IMR-90 (cell line): ENCODE measurements around the gene ZNF213. TPM values are rescaled to one million over a fixed set of nuclear protein-coding genes. Genes with fewer than 3 reads are reported as not detected.

Experiments
- ATAC-seq: fragments of 200-7000 bp; cut with Tn5 transposase; 2 replicates; pipeline ENCODE4 v1.9.1; 2020; ENCODE audit warnings: low read depth, mild to moderate bottlenecking, moderate library complexity
- BruUV-seq: library from RNA; stranded (reverse); fragments of 400-500 nt; replicated peaks from 2 replicates; lab custom pipeline; 2021; lab: Mats Ljungman, UMichigan
- CTCF ChIA-PET: fragments of 300-600 bp; formaldehyde crosslinking; extraction: SDS; loops from one replicate; lab custom pipeline; 2021; ENCODE audit warnings: antibody characterized with exemption; lab: Yijun Ruan, JAX
- POLR2A ChIA-PET: fragments of 300-600 bp; sonication (Branson Sonifier 250); formaldehyde crosslinking; loops from one replicate; lab custom pipeline; 2022; ENCODE audit warnings: antibody characterized with exemption; ENCODE audit not compliant: unreplicated experiment; lab: Charles Lee
- DNase-seq: peaks from one replicate; pipeline ENCODE4 v3.0.0; 2013
- H2AFZ ChIP-seq: replicated peaks from 2 replicates; pipeline ENCODE3; 2013; ENCODE audit warnings: low read length, mild to moderate bottlenecking; ENCODE audit not compliant: poor library complexity
- H2AK5ac ChIP-seq: 2 replicates; pipeline ENCODE4 v1.6.1; 2013; ENCODE audit warnings: low read depth, low read length, inconsistent platforms
- H2AK9ac ChIP-seq: replicated peaks from 2 replicates; pipeline ENCODE3; 2013; ENCODE audit warnings: mild to moderate bottlenecking, low read depth, low read length, moderate library complexity; ENCODE audit not compliant: poor library complexity
- H2BK120ac ChIP-seq: 2 replicates; pipeline ENCODE4 v1.6.1; 2013; ENCODE audit warnings: low read depth, low read length, inconsistent platforms
- H2BK15ac ChIP-seq: 3 replicates; pipeline ENCODE4 v1.6.1; 2013; ENCODE audit warnings: low read depth, low read length, inconsistent platforms
- H2BK20ac ChIP-seq: 2 replicates; pipeline ENCODE4 v1.6.1; 2013; ENCODE audit warnings: low read depth, mild to moderate bottlenecking, inconsistent platforms, low read length, moderate library complexity
- H2BK5ac ChIP-seq: 2 replicates; pipeline ENCODE4 v1.6.1; 2013; ENCODE audit warnings: mild to moderate bottlenecking, low read depth, low read length, inconsistent platforms; ENCODE audit not compliant: poor library complexity, severe bottlenecking
- H3K14ac ChIP-seq: replicated peaks from 2 replicates; pipeline ENCODE4 v1.6.1; 2013; ENCODE audit warnings: low read depth, low read length, inconsistent platforms
- H3K18ac ChIP-seq: 2 replicates; pipeline ENCODE4 v1.6.1; 2013; ENCODE audit warnings: low read depth, low read length, control low read depth
- H3K23ac ChIP-seq: 2 replicates; pipeline ENCODE4 v1.6.1; 2013; ENCODE audit warnings: low read depth, low read length, inconsistent platforms
- H3K27ac ChIP-seq: 2 replicates; pipeline ENCODE4 v1.5.1; 2013; ENCODE audit warnings: mild to moderate bottlenecking, control low read depth, low read length; ENCODE audit not compliant: insufficient read depth
- H3K27me3 ChIP-seq: 2 replicates; pipeline ENCODE4 v1.6.1; 2013; ENCODE audit warnings: low read length; ENCODE audit not compliant: control insufficient read depth, insufficient read depth
- H3K36me3 ChIP-seq: 2 replicates; pipeline ENCODE4 v1.6.1; 2013; ENCODE audit warnings: low read length, mixed read lengths; ENCODE audit not compliant: control insufficient read depth, insufficient read depth
- H3K4ac ChIP-seq: 2 replicates; pipeline ENCODE4 v1.6.1; 2013; ENCODE audit warnings: low read depth, low read length, inconsistent platforms
- H3K4me1 ChIP-seq: 2 replicates; pipeline ENCODE4 v1.6.1; 2013; ENCODE audit warnings: low read length, mixed read lengths; ENCODE audit not compliant: control insufficient read depth, insufficient read depth
- H3K4me2 ChIP-seq: 2 replicates; pipeline ENCODE4 v1.6.1; 2013; ENCODE audit warnings: low read depth, mild to moderate bottlenecking, control low read depth, low read length, moderate library complexity
- H3K4me3 ChIP-seq: 2 replicates; pipeline ENCODE4 v1.5.1; 2013; ENCODE audit warnings: low read depth, mild to moderate bottlenecking, control low read depth, low read length, moderate library complexity; ENCODE audit not compliant: insufficient read depth
- H3K56ac ChIP-seq: 2 replicates; pipeline ENCODE4 v1.6.1; 2013; ENCODE audit warnings: low read length, inconsistent platforms; ENCODE audit not compliant: insufficient read depth; ENCODE audit errors: extremely low read depth
- H3K79me1 ChIP-seq, 2 experiments: 2 replicates each; pipeline ENCODE4 v1.6.1; 2013; ENCODE audit warnings: low read length in 2 of 2, inconsistent platforms in 1 of 2, low read depth in 1 of 2
- H3K9ac ChIP-seq: 2 replicates; pipeline ENCODE4 v1.6.1; 2013; ENCODE audit warnings: low read depth, low read length, control low read depth
- H3K9me1 ChIP-seq: 2 replicates; pipeline ENCODE4 v1.6.1; 2013; ENCODE audit warnings: low read length, inconsistent platforms; ENCODE audit not compliant: insufficient read depth
- H3K9me3 ChIP-seq: 2 replicates; pipeline ENCODE4 v1.6.1; 2013; ENCODE audit warnings: low read length; ENCODE audit not compliant: control insufficient read depth, insufficient read depth
- H4K20me1 ChIP-seq: 2 replicates; pipeline ENCODE4 v1.6.1; 2013; ENCODE audit warnings: low read length, inconsistent platforms; ENCODE audit not compliant: insufficient read depth
- H4K5ac ChIP-seq: 2 replicates; pipeline ENCODE4 v1.6.1; 2013; ENCODE audit warnings: mild to moderate bottlenecking, low read depth, low read length, control low read depth
- H4K8ac ChIP-seq, 2 experiments: 2 replicates each; pipeline ENCODE4 v1.6.1; 2013; ENCODE audit warnings: low read depth in 2 of 2, low read length in 2 of 2, control low read depth in 1 of 2, inconsistent platforms in 1 of 2
- H4K91ac ChIP-seq: 2 replicates; pipeline ENCODE4 v1.6.1; 2013; ENCODE audit warnings: low read depth, low read length, inconsistent platforms; ENCODE audit not compliant: insufficient read depth
- CEBPB ChIP-seq: IDR thresholded peaks from 2 replicates; pipeline ENCODE4 v1.6.1; 2012; ENCODE audit warnings: low read depth, low read length, improper control_type of control experiment
- CHD1 ChIP-seq: IDR thresholded peaks from 2 replicates; pipeline ENCODE4 v1.6.1; 2012; ENCODE audit warnings: low read depth, low read length, improper control_type of control experiment
- FOS ChIP-seq: fragments of 150-350 bp; IDR thresholded peaks from 2 replicates; pipeline ENCODE4 v1.6.1; 2016; ENCODE audit warnings: low read depth, low read length
- MAFK ChIP-seq: IDR thresholded peaks from 2 replicates; pipeline ENCODE4 v1.6.1; 2012; ENCODE audit warnings: low read depth, low read length, improper control_type of control experiment
- MAZ ChIP-seq: IDR thresholded peaks from 2 replicates; pipeline ENCODE4 v1.6.1; 2012; ENCODE audit warnings: low read depth, mild to moderate bottlenecking, low read length, improper control_type of control experiment, moderate library complexity, borderline replicate concordance
- MXI1 ChIP-seq: IDR thresholded peaks from 2 replicates; pipeline ENCODE4 v1.6.1; 2012; ENCODE audit warnings: low read depth, mild to moderate bottlenecking, low read length, moderate library complexity, borderline replicate concordance
- POLR2A ChIP-seq: IDR thresholded peaks from 2 replicates; pipeline ENCODE4 v1.6.1; 2012; ENCODE audit warnings: mild to moderate bottlenecking, low read depth, low read length
- RCOR1 ChIP-seq: IDR thresholded peaks from 2 replicates; pipeline ENCODE4 v1.6.1; 2012; ENCODE audit warnings: mild to moderate bottlenecking, low read length, improper control_type of control experiment; ENCODE audit not compliant: insufficient replicate concordance
- WGBS, 2 experiments: methylation state at CpG; one replicate each; pipeline versions ENCODE4 v1.1.5 to v1.1.7; 2013; ENCODE audit warnings: missing lambda C conversion rate in 2 of 2; ENCODE audit not compliant: insufficient read length in 1 of 2; ENCODE audit errors: extremely low coverage in 2 of 2; 5-methylcytosine and 5-hydroxymethylcytosine counted together
- dilution Hi-C: fragments of 300-500 bp; cut with HindIII; formaldehyde crosslinking; loops from one replicate; pipeline ENCODE4 v1.14.3; 2018; ENCODE audit warnings: low sequenced_read_pairs; ENCODE audit not compliant: unreplicated experiment
- in situ Hi-C: fragments of 300-500 bp; cut with MboI; formaldehyde crosslinking; loops from 3 replicates; pipeline ENCODE4 v1.14.3; 2019; ENCODE audit warnings: low sequenced_read_pairs, inconsistent platforms, mixed read lengths
- intact Hi-C: fragments of 100-400 bp; cut with micrococcal nuclease; formaldehyde crosslinking; loops from 2 replicates; pipeline ENCODE4 v1.10.0; 2022
- polyA plus RNA-seq, 3 experiments: library from polyadenylated mRNA; depleted of rRNA; stranded (reverse); fragments of >200 nt; gene quantifications; 2 replicates each; pipeline ENCODE4 v1.2.3, GENCODE V29; 2012; ENCODE audit warnings: low replicate concordance in 1 of 3
- total RNA-seq: library from RNA; depleted of rRNA; stranded (reverse); fragments of >200 nt; gene quantifications from 2 replicates; pipeline ENCODE4 v1.2.3, GENCODE V29; 2012

ZNF213 gene
- total and polyA plus RNA-seq, 2 of the 4 experiments (the other 2 are of a cell fraction): 0.72 to 4.0 TPM

- Histone ChIP-seq H3K18ac (peak overlapping the region; percentile 34; the same call in 1 of the 2 replicates), H3K9me1 (peaks cover 9% of the 10 kb centered on the region), H3K4me1 (peaks cover 3% of the 10 kb centered on the region; the same call in 1 of the 2 replicates), H2AK9ac (peak overlapping the region; percentile 98), H4K20me1 (peaks cover 11% of the 10 kb centered on the region), H3K4ac (peak overlapping the region; percentile 95), H2BK20ac (no peak overlapping the region), H3K27me3 (no peaks in the 10 kb centered on the region), H3K36me3 (no peaks in the 10 kb centered on the region), H2BK5ac (peak overlapping the region; percentile 58), H3K27ac (peak overlapping the region; percentile 61), H4K8ac (peak overlapping the region; percentile 89 to 98), H2BK120ac (peak overlapping the region; percentile 65; the same call in 1 of the 2 replicates), H2AFZ (peak overlapping the region; percentile 94), H4K91ac (peak overlapping the region; percentile 65), H3K14ac (peak overlapping the region; percentile 85), H2BK15ac (no peak overlapping the region), H3K23ac (peak overlapping the region; percentile 94; the same call in 1 of the 2 replicates), H3K4me2 (peak overlapping the region; percentile 89), H3K9me3 (no peaks in the 10 kb centered on the region), H3K9ac (peak overlapping the region; percentile 71), H3K56ac (peak overlapping the region; percentile 55), H3K79me1 (peaks cover 0 to 13% of the 10 kb centered on the region in 2 experiments; a peak in 2 of 4 replicates), H4K5ac (peak overlapping the region; percentile 94), H3K4me3 (peak overlapping the region; percentile 58), H2AK5ac (peak overlapping the region; percentile 80)
- TSS peak; percentile 97 for BruUV-seq
- peak; percentile 92 for DNase-seq
- dilution Hi-C loops (no loop called here), intact Hi-C loops (loop anchor here (1.0 kb wide), 1 partner anchor 15 kb away; the partner anchor contains the start of gene ZNF213), in situ Hi-C loops (no loop called here)
- ChIA-PET POLR2A (interaction anchor here (1.3 kb wide), 1 partner anchor 16 kb away, joined by 4 read pairs; the partner anchor contains the start of gene ZNF213), CTCF (interaction anchor here (0.6 to 1.6 kb wide), 3 partner anchors 19 to 449 kb away, joined by 4 to 6 read pairs (median 4); no protein-coding TSS in a partner anchor)
- WGBS, 2 experiments: 0% methylated on average over 1 of the region's 62 CpGs; no CpG with 5 or more reads in 1 of the 2 experiments
- TF ChIP-seq CHD1 (peak; percentile 84; the same call in 1 of the 2 replicates), POLR2A (no peak), FOS (peak; percentile 95), MAZ (peak; percentile 20; the same call in 1 of the 2 replicates), RCOR1 (peak; percentile 65), MAFK (no peak), MXI1 (no peak), CEBPB (peak; percentile 64; the same call in 1 of the 2 replicates)
- ATAC-seq: peak; percentile 84
Measured at GRCh38 chr16:3150346-3151218, 15.8 kb downstream of the ZNF213 start.
